Esophagus muscularis mucosa (tissue), 4 donors: Measurements from ENCODE around the gene RACGAP1.

Experiments used
- CTCF ChIP-seq, 3 experiments: fragments of 200-600 bp in 2 of 3; fragments of 450-650 bp in 1 of 3; sonication (generic) in 2 of 3; IDR thresholded peaks; one replicate each; pipeline ENCODE4 v1.5.1; 2017 to 2019; ENCODE audit warnings: antibody characterized with exemption in 3 of 3, mild to moderate bottlenecking in 2 of 3, moderate library complexity in 1 of 3
- EP300 ChIP-seq: sonication (generic); formaldehyde crosslinking; IDR thresholded peaks from one replicate; pipeline ENCODE4 v1.6.1; 2017; ENCODE audit warnings: antibody characterized with exemption
- POLR2A ChIP-seq: fragments of 450-650 bp; IDR thresholded peaks from one replicate; pipeline ENCODE4 v1.6.1; 2017; ENCODE audit warnings: antibody characterized with exemption, moderate library complexity, mild to moderate bottlenecking, low read depth
- POLR2AphosphoS5 ChIP-seq, 2 donors: sonication (generic); formaldehyde crosslinking; IDR thresholded peaks; one replicate each; pipeline ENCODE4 v1.6.1; 2017; ENCODE audit warnings: antibody characterized with exemption in 2 of 2

GRCh38 chr12:49963976-49964815, 61.1 kb downstream of the RACGAP1 start:
- TF ChIP-seq CTCF (IDR thresholded peaks at IDR 0.05) (no peak), POLR2A (no peak), EP300 (no peak), POLR2AphosphoS5 (IDR thresholded peaks at IDR 0.05) (no peak)
